ENCODE data around the gene DMBX1.

DMBX1 gene

DNA sequence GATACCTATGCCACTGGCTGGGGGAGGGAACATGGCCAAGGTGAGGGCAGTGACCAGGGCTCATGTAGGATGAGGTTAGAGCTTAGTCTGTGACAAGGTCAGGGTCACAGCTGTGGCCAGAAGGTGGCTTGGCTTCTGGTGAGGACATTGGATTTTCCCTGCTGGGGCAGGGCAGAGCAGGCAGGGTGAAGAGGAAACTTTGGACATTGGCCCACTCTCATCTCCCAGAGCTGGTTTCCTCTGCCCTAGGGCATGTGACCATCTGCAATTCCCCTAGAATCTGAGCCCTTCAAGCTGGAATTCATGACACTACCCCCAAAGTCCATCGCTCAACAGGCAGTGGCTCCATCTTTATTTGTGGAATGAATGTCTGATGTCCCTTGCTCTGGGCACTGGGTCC, 5.3 kb downstream of the DMBX1 start:
- DNase-seq (ENCODE audit: low read depth), result no peak
- no peak overlapping the region for H3K4me3 ChIP-seq (ENCODE audit: low read depth, low read length)
- TF ChIP-seq, protein P1, sequence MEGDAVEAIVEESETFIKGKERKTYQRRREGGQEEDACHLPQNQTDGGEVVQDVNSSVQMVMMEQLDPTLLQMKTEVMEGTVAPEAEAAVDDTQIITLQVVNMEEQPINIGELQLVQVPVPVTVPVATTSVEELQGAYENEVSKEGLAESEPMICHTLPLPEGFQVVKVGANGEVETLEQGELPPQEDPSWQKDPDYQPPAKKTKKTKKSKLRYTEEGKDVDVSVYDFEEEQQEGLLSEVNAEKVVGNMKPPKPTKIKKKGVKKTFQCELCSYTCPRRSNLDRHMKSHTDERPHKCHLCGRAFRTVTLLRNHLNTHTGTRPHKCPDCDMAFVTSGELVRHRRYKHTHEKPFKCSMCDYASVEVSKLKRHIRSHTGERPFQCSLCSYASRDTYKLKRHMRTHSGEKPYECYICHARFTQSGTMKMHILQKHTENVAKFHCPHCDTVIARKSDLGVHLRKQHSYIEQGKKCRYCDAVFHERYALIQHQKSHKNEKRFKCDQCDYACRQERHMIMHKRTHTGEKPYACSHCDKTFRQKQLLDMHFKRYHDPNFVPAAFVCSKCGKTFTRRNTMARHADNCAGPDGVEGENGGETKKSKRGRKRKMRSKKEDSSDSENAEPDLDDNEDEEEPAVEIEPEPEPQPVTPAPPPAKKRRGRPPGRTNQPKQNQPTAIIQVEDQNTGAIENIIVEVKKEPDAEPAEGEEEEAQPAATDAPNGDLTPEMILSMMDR (conservative IDR thresholded peaks at IDR 0.05; ENCODE audit: low read depth, low read length), result no peak

DNA sequence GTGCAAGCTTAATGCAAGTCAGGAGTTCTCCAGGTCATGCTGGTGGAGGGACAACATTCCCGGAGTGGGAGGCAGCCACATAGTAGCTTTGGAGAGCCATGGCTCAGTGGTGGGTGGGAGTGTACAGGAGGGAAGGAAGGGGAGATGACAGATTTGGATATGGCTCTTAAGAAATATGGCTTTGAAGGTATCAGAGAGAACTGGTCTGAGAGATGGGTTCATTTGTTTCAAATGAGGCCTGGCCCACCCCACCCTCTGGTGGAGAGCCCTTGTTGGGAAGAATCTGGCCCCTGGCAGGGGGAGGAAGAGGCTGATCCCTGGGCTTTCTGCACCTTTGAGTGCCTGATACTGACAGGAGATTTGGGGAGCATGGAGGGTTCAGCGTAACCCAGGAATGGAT, 6.1 kb downstream of the DMBX1 start:
- no peak overlapping the region for H3K4me3 ChIP-seq (ENCODE audit: low read depth, low read length)
- TF ChIP-seq, protein P1 (conservative IDR thresholded peaks at IDR 0.05; ENCODE audit: low read depth, low read length), result no peak
- DNase-seq (ENCODE audit: low read depth), result no peak

DNA sequence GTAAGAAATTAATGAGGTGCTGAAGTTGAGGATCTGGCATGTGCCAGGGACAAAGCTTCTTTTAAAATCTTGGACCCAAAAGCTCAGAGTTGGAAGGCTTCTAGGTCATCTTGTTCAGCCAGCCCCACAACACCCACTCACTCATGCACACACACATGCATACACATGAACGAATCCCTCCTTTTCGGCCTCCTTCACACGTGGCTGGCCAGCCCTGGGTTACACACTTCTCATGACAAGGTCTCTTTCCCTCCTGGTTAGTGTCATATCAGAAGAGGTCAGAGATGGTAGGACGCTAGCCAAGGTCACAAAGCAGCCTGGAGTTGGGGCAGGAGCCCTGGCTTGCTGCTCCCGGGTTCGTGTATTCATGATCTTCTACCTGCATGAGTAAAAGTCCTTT, 6.9 kb downstream of the DMBX1 start:
- TF ChIP-seq, protein P1 (conservative IDR thresholded peaks at IDR 0.05; ENCODE audit: low read depth, low read length), result no peak
- H3K4me3 ChIP-seq (ENCODE audit: low read depth, low read length), result no peak overlapping the region
- no peak for DNase-seq (ENCODE audit: low read depth)

DNA sequence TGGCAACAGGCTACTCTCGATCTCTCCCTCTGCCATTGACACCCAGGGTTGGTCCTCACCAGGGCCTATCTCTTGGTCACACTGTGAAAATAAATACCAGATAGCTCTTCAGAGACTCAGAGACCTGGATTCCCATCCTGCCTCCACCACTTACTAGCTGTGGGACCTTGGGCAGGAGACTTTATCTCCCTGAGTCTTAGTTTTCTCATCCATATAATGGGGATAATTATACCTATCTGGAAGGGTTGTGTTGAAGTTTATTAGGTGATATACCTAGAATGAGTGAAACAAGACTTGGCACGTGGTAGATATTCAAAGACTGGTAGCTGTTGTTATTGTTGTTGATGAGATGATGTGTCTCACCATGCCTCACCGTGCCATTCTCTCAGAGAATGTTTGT, 7.4 kb downstream of the DMBX1 start:
- no peak for DNase-seq (ENCODE audit: low read depth)
- TF ChIP-seq, protein P1 (conservative IDR thresholded peaks at IDR 0.05; ENCODE audit: low read depth, low read length), result no peak
- H3K4me3 ChIP-seq (ENCODE audit: low read depth, low read length), result no peak overlapping the region

DNA sequence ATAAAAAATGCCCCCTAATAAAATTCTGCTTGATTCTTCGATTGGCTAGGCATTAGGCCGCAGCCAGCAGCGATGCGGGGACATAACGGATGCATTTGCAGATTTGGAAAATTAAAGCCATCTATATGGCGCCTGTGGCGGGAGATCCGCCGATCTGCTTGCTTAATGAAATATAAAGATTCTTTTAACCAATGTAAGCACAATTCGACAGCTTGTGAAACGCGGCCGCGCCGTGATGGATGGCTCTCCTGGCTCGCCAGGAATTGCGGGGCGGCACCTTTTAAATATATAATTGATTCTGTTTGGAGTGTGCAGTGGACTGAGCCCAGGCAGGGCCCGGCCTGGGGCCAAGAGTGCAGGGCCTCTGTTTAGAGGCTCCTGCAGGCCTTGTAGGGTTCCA, 8.0 kb downstream of the DMBX1 start:
- no peak for DNase-seq (ENCODE audit: low read depth)
- TF ChIP-seq, protein P1 (conservative IDR thresholded peaks at IDR 0.05; ENCODE audit: low read depth, low read length), result no peak
- no peak overlapping the region for H3K4me3 ChIP-seq (ENCODE audit: low read depth, low read length)

DNA sequence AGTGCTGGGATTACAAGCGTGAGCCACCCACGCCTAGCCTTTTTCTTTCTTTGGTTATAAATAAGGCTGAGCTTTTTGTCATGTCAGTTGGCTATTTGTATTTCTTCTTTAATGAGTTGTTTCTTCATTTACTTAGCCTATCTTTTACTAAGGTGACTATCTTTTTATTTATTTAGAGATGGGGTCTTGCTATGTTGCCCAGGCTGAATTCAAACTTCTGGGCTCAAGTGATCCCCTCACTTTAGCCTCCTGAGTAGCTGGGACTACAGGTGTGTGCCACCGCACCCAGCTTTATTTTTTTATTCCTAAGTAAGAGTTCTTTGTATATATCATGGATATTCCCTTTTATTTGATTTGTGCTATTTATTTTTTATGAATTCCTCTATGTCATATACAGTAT, 11.9 kb downstream of the DMBX1 start:
- TF ChIP-seq, protein P1 (conservative IDR thresholded peaks at IDR 0.05; ENCODE audit: low read depth, low read length), result no peak
- no peak overlapping the region for H3K4me3 ChIP-seq (ENCODE audit: low read depth, low read length)
- no peak for DNase-seq (ENCODE audit: low read depth)

DNA sequence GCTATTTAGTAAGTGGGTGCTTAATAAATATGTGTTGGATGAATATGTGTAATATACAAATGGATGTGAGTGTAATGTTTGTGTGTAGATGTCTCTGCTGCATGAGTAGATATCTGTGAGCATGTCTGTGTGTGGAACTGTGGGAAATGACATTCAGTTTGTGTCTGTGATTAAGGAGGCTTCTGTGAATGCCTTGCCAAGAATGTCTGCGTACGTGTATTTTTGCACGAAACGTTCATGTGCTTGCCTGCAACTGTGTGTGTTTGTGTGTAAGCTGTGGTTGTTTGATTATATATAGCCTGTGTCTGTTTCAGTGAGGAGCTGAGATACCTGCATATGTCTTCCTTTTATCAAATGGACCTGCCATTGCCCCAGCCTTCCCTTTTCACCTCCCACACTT, 13.8 kb downstream of the DMBX1 start:
- TF ChIP-seq, protein P1 (conservative IDR thresholded peaks at IDR 0.05; ENCODE audit: low read depth, low read length), result no peak
- H3K4me3 ChIP-seq (ENCODE audit: low read depth, low read length), result no peak overlapping the region
- DNase-seq (ENCODE audit: low read depth), result no peak
